HG02588 (cell line): ENCODE results near the gene SLC17A7.
"Not testable (repeated sequence)": the region's sequence is repeated elsewhere in the genome, so short reads cannot be mapped to it uniquely, and the experiment has no call there.

Experiments
- ATAC-seq: cut with Tn5 transposase; IDR thresholded peaks from one replicate; pipeline ENCODE4 v1.9.1; 2021; ENCODE audit warnings: mild to moderate bottlenecking, moderate library complexity; ENCODE audit not compliant: unreplicated experiment

Gene SLC17A7

DNA sequence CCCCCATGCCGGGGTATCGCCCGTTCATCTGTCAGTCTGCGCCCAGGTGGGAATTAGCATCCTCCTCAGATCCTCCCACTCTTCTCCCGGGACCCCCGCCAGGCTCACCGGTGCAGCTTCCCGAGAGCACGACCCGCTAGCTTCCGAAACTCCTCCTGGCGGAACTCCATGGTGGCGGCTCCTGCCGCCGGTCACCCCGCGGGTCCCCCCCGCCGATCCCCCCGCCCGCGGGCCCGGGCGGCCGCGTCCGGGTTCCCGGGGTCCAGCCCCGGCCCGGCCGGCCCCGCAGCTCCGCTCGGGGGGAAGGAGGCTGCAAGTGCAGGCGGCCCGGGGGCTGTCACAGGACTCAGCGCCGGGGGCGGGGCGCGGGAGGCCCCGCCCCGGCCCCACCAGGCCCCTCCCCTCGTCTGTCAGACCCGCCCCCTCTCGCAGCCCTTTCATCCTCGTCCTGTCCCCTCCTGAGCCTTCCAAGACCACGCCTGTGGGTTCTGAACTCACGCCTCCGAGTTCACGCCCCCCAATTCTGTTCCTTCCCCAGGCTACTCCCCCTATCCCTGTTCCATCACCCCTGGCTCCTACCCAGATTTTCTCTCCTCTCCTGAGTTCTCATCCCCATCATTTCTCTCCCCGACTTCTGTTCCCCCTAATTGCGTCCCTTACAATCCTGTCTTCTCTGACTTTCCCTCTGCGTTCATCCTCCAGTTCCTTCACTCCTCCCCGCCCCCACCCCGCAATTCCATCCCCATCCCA is at the start of gene SLC17A7:
Gene SLC17A7 (minus strand): TSS at position 318 of the 750 bp plus-strand sequence. CDS start 148 bp downstream, at position 170.
- ATAC-seq, result no peak

DNA sequence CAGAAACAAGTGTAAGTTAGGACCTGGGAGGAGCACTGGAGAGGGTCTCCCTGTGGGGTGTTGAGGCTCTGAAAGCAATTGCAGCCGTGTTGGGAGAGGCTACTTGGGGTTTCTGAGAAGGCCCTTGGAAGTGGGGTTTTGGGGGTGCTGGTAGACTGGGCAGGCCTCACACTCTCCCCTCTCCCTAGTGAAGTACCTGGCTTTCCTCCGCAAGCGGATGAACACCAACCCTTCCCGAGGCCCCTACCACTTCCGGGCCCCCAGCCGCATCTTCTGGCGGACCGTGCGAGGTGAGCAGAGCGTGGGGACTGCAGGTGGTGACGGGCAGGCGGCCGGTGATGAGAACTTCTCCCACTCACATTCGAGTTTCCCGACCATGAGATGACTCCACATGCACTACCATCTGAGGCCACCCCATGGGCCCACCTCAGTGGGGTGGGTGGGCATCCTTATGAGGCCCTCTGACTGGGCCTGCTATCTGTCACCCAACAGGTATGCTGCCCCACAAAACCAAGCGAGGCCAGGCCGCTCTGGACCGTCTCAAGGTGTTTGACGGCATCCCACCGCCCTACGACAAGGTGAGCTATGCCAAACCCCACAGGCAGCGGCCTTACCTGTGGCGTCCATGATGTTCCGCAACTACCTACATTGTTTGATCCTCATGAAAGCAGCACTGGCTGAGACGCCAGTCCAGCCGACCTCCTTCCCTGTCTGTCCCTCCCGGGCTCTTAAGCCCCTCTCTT is 49.1 kb upstream of the SLC17A7 start:
- ATAC-seq, result no peak

DNA sequence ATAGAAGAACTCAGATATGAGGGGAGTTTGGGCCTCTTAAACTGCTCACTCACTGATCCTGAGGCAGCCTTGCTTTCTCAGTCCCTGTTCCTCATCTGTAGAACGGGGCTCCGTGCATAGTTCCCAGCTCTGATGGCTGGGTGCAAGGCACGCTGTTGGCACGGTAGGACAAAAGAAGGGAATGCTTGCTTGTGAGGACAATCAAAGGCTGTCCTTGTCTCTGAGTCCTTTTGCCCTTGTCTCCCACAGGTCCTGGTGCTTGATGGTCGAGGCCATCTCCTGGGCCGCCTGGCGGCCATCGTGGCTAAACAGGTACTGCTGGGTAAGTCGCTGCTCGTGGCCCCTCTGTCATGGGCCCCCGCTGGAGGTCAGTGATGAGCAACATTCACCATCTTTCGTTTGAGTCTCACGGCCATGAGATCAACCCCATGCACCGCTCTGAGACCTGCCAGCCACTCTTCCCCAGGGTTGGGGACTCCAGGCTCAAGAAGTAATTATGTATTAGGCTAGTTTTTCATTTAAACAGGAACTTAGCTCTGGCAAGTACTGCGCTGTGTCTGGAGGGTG is 48.4 kb upstream of the SLC17A7 start:
- no peak for ATAC-seq

DNA sequence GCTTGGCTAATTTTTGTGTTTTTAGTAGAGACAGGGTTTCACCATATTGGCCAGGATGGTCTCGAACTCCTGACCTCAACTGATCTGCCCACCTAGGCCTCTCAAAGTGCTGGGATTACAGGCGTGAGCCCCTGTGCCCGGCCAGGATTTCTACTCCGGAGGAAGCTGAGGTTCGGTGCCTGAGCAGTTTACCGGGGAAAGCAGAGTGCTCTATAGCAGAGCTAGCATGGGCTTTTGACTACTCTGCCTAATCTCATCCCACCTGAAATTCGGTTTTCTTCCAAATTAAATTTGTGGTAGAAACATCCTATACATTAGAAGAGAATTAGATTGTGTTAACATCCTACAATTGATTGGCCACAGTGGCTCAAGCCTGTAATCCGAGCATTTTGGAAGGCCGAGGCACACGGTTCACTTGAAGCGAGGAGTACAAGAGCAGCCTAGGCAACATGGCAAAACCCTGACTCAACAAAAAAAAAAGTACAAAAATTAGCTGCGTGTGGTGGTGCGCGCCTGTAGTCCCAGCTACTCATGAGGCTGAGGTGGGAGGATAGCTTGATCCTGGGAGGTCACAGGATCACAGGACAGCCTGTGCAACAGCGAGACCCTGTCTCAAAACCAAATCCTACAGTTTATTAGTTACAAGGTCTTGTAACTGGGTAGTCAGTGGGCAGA is 47.7 kb upstream of the SLC17A7 start:
- no peak for ATAC-seq

DNA sequence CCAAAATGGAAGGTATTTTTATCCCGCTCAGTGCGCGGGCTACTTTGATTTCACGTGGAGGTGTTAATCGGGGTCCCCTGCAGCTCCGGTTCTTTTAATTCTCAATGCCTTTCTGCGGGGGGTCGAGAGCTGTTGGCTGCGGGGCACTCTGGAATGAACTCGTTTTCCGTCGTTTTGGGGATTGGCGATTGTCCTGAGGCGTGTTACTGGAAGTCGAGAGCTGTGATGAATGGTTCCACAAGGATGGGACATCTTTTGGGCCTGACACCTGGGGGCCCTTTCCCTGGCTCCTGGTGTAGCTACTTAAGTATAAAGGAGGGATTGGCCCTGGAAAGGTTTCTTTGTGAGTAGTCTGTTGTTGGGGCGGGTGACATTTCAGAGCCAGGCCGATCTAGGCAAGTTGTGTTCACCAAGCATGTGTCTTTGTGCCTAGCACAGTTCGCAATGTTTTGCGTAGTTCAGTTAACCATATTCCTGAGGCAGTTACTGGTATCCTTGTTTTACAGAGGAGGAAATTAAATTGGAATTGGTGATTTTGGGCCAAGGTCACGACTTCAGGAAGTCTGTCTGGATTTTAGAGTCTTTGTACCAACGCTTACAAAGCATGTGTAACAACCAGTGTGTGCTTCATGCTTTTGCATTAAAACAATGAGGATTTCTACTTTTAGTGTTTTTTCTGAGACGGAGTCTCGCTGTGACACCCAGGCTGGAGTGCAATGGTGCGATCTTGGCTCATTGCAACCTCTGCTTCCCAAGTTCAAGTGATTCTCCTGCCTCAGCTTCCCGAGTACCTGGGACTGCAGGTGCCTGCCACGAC is 46.9 kb upstream of the SLC17A7 start:
- ATAC-seq, result no peak

DNA sequence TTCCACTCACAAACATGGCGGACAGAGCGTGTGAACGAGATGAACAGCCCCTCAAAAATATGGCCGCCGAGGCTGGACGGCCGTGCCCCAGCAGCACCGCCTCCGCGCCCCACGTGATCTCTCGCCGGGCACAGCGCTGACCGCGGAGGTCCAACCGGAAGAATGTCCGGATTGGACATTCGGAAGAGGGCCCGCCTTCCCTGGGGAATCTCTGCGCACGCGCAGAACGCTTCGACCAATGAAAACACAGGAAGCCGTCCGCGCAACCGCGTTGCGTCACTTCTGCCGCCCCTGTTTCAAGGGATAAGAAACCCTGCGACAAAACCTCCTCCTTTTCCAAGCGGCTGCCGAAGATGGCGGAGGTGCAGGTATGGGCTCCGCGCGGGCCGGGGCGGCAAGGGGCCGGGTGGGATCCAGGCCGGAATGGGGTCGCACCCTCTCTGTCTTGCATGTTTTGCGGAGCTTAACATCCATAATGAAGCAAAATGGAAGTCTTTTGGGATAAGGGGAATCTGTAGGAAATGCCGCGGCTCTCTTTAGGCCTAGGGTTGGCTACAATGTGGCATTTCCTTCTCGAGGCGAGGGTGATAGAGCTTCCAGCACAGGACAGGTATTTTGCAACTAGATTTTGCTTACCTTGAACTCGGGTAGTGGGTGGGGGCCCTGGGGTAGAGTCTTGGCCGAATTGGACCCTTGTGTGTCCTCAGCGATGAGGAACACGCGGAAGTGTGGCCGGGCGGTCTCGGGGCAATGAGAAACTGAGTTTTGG is 46.1 kb upstream of the SLC17A7 start, which contains the start of gene RPL13A:
Gene RPL13A (plus strand): TSS at position 332 of the 769 bp plus-strand sequence. CDS start 22 bp downstream, at position 354.
- ATAC-seq, result peak; percentile 93

DNA sequence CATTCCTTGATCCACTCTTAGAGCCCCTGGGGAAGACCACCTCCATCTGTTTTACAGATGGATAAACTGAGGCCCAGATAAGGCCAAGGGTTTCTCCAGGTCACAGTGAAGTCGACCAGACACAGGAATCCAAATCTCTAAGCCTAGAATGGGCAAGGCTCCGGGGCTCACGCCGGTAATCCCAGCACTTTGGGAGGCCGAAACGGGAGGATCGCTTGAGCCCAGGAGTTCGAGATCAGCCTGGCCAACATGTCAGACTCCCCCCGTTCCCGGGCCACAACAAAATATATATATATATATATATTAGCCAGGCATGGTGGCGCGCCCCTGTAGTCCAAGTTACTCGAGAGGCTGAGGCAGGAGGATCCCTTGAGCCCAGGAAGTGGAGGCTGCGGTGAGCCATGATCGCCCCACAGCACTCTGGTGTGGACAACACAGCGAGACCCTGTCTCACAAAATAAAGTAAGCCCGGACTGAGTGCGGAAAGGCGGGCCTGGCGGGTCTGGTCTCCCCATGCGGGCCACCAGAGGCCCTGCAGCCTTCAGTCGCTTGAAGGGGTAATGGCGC is 45.5 kb upstream of the SLC17A7 start:
- ATAC-seq, result no peak

DNA sequence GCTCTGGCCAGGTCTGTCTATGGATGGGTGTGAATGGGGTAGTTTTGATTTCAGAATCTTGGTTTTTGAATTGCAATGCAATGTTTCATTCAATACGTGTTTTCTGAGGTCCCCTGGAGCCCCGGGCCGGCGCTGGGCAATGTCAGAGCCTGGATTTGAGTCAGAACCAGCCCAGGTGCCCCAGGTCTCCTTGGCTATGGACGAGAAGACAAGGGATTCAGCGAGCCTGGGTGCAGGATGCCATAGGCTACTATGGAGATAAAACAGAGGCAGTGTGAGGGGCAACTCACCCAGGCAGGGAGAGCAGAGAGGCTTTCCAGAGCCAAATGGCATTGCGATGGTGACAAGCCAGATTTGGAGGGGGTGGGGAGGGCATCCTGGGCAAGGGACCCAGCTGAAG is 44.9 kb upstream of the SLC17A7 start:
- no peak for ATAC-seq

DNA sequence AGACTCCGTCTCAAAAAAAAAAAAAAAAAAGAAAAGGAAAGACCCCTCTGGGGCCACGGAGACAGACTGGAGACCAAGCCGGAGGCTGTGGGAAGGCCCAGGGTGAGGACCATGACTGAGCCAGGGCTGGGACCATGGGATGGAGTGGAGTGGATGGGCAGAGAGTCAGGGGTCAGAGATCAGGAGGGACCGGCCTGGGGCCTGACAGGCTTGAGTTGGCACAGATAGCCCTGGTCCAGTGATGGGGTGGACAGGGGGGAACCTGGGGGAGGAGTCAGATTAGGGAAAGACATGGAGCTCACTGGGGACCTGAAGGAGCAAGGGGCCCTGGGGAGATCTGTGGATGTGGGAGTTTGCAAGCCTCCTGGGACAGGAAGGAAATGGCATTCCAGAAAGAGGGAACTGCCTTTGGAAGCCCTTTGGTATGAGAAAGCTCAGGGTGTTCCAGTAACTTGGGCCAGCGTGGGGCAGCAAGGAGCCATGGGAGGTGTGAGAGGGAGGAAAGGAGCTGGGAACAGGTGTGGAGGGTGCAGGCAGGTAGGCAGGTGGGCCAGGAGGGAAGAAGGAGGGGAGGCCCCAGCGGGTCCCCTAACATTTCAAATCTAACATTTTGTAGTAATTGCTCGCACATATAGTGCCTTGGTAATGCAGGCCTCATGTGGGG is 39.8 kb upstream of the SLC17A7 start:
- no peak for ATAC-seq

DNA sequence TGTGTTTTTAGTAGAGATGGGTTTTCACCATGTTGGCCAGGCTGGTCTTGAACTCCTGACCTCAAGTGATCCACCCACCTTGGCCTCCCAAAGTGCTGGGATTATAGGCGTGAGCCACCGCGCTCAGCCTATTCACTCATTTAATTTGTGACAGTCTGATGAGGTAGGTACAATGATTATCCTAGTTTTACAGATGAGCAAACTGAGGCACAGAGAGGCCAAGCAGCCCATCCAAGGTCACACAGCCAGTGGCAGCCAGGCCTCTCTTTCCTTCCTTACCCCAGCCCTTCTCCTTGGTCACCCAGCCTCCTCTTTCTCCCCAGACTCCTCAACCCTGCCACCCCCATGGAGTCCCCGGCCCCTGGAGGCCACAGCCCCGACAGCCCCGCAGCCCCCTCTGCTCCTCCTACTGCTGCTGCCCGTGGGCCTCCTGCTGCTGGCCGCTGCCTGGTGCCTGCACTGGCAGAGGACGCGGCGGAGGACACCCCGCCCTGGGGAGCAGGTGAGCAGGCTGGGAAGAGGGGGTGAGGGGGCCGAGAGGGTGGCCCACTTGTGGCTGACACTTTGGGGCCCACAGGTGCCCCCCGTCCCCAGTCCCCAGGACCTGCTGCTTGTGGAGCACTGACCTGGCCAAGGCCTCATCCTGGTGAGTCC is 38.8 kb upstream of the SLC17A7 start:
- no peak for ATAC-seq

DNA sequence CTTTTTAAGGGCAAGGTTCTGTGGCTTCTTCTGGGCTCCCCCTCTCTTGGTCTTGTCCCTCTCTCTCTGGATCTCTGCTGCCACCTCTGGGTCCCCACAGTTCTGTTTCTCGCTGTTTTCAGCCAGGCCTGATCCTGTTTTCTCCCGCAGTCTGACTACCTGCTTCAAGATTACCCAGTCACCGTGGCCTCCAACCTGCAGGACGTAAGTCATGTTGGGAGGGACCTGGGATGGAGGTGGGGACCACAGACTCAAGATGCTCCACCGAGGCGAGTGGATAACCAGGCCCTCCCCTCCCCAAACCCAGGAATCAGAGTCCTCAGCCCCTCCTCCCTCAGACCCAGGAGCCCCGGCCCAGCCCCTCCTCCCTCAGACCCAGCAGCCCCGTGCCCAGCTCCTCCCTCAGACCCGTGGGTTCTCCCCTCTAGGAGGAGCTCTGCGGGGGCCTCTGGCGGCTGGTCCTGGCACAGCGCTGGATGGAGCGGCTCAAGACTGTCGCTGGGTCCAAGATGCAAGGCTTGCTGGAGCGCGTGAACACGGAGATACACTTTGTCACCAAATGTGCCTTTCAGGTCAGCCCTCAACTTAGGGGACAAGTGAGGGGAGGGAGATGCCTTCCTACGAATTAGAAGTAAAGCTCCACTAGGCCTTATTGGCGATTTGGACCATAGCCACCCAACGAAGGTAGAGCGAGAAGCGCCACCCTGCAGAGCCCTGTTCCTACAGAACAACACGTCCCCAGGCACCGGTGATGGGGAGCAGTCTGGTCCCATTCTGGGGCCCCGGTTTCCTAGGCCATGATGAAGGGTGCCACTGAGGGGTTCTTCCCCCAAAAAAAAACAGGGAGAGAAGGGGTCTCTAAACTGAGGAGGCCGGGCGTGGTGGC is 34.9 kb upstream of the SLC17A7 start:
- no peak for ATAC-seq

DNA sequence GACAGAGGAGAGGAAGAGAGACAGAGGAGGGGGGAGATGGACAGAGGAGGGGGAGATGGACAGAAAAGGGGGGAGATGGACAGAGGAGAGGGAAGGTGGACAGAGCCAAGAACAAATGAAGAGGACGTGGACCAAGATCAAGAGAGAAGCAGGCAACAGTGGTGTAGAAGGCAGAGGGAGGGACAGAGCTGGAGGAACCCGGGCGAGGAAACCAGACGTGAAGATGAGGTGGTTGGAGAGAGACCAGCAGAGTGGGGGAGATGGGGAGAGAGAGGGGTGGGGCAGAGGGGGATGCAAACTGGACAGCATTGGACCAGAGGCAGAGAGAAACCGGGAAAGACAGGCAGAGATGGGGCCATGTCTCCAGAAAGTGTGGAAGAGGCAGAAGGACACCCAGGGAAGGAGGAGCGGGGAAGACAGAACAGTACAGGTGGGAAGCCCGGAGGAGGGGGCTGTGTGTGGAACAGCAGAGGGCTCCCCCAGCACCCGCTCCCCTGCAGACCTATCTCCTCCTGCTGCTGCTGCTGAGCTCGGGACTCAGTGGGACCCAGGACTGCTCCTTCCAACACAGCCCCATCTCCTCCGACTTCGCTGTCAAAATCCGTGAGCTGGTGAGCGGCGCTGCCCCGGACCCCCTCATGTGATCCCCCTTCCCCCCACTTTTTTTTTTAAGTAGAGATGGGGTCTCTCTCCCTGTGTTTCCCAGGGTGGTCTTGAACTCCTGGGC is 34.0 kb upstream of the SLC17A7 start:
- no peak for ATAC-seq

DNA sequence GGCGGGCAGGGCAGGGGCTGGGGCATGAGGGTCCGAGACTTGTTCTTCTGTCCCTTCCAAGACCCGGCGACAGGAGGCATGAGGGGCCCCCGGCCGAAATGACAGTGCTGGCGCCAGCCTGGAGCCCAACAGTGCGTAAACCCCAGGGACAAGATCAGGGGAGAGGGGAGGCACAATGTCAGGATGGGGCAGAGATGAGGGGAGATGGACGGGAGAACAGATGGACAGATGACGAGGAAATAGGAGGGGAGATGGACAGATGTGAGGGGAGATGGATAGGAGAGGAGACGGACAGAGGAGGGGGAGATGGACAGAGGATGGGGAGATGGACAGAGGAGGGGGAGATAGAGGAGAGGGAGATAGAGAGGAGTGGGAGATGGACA is 33.2 kb upstream of the SLC17A7 start:
- no peak for ATAC-seq

DNA sequence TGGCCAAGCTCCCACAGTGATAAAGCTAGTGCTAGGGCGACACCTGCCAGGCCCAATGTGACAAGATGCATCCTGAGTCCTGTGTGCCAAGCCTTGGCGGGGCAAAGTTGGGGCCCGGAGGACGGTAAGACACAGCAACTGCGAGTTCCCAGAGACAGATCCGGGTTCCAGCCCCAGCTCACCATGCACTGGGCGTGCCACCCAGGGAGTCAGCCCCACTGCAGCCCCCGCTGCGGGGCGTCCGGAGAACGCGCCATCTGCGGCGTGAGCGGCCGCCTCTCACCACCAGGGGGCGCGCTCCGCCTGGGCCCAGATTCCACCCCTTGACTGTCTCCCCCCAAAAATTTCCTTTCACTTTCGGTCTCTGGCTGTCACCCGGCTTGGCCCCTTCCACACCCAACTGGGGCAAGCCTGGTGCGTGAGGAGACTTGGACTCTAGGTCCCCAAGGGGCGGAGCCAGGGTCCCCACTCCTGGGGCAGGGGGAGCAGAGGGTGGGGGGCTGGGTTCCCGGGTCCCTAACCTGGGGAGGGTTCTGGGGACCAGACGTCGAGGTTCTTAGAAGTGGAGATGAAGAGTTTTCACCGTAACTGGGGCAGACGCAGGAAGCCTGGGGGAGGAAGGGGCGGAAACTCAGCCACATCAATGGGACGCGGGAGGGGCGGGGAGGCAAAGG is 32.7 kb upstream of the SLC17A7 start, which contains the start of gene FLT3LG:
Gene FLT3LG (plus strand): TSS at position 348 of the 674 bp plus-strand sequence. CDS start 425 bp downstream, outside the sequence.
- peak; percentile 49 for ATAC-seq

DNA sequence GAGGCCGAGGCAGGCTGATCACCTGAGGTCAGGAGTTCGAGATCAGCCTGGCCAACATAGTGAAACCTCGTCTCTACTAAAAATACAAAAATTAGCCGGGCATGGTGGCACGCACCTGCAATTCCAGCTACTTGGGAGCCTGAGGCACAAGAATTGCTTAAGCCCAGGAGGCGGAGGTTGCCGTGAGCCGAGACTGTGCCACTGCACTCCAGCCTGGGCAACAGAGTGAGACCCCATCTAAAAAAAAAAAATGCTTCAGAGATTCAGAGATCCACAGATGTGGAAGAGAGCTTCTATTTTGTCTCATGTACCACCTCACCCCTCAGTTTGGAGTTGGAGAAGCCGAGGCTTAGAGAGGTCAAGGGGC is 32.2 kb upstream of the SLC17A7 start:
- not testable (repeated sequence) for ATAC-seq

DNA sequence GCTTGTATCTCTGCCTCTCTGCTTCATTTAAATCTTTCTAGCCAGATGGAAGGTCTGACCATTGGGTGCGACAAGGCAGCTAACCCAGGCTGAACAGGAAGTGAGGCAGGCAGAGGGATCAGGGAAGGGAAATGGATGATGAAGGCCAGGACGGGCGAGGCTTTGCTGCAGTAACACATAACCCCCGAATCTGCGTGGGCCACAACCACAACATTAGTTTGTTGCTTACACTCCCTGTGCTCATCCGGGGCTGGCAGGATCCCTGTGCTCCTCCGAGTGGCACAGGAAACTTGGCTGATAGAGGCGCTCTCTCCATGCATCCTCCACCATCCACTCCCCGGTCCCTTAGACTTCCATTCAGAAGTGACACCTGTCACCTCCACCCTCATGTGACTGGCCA is 31.6 kb upstream of the SLC17A7 start:
- ATAC-seq, result no peak
